Dermis blood vessel endothelial cell (primary cell): ENCODE measurements around the gene WDFY3. TPM values are rescaled to one million over a fixed set of nuclear protein-coding genes. Genes with fewer than 3 reads are reported as not detected.

Experiments used
- DNase-seq: peaks from one replicate; pipeline ENCODE4 v3.0.0; 2010
- total RNA-seq: library from RNA; depleted of rRNA; stranded (reverse); fragments of >200 nt; gene quantifications from 2 replicates; pipeline ENCODE4 v1.2.3, GENCODE V29; 2014

Gene WDFY3
- 103 and 145 TPM in 2 replicates for total RNA-seq

DNA sequence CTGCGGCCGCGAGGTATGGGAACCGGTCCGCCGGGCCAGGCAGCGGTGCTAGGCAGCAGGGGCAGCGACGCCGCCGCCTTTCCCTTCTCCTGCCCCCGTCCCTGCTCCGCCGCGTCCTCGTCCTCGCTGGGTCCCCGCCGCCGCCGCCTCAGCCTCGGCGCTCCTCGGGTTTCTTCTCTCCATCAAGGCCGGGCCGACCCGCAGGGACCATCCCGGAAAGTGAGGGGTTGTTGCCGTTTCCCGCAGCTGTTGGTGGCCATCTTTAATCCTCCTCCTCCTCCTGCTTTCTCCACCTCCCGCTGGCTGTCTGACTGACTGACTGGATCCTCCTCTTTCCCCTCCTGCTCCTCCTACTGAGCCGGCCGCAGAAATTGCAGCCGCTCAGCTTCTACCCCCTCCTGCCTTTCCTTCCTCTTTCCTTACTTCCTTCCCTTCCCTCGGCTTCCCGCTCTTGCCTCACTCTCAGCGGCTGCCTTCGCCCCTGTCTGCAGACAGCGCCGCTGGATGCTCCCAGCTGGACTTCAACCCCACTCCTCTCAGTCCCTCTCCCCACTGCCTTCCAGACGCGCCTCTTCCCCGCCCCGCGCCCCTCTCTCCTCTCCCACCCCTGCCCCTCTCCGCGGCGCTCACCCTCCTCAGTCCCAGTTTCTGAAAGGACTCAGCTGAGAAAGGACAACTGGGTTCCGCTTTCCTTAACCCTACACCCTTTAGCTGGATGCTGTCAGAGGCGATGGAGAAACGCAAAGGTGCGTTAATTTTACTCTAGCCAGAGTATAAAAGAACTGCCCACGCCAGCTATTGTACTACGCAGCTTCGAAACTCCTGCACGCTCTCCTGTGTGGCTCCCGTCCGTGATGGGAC lies at the start of gene WDFY3:
WDFY3 (minus strand) TSS at position 309 of the 861 bp plus-strand sequence. CDS start 106,099 bp downstream, outside the sequence.
- DNase-seq: peak; percentile 87

GRCh38 chr4:85005865-85006377 lies 39.4 kb upstream of the WDFY3 start:
- peak; percentile 13 for DNase-seq

- no peak for DNase-seq
Measured at GRCh38 chr4:85000343-85000742, 33.9 kb upstream of the WDFY3 start.

GRCh38 chr4:84995386-84995785 lies 28.9 kb upstream of the WDFY3 start:
- no peak for DNase-seq

GRCh38 chr4:84994280-84994679 lies 27.8 kb upstream of the WDFY3 start:
- DNase-seq: no peak

GRCh38 chr4:84985952-84986351 lies 19.5 kb upstream of the WDFY3 start:
- no peak for DNase-seq

DNA sequence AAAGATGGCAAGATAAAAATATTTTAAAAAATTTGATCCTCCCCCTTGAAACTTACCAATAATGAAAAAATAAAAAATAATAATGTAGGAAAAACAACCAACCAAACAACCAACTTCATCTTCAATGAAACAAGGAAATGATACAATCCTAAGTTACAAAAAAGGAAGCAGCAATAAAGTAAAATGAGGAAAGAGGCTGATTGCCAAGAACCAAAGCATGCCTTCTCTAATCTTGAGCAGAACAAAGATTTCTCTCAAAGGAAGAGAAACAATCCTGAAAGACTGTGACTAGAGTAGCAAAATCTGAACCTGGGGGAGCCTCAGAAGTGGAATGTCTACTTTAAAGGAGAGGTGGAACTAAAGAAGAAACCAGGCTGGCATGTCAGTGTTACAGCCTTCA lies 10.9 kb upstream of the WDFY3 start:
- DNase-seq: peak; percentile 19

GRCh38 chr4:84973856-84974255 lies 7.4 kb upstream of the WDFY3 start:
- DNase-seq: no peak

DNA sequence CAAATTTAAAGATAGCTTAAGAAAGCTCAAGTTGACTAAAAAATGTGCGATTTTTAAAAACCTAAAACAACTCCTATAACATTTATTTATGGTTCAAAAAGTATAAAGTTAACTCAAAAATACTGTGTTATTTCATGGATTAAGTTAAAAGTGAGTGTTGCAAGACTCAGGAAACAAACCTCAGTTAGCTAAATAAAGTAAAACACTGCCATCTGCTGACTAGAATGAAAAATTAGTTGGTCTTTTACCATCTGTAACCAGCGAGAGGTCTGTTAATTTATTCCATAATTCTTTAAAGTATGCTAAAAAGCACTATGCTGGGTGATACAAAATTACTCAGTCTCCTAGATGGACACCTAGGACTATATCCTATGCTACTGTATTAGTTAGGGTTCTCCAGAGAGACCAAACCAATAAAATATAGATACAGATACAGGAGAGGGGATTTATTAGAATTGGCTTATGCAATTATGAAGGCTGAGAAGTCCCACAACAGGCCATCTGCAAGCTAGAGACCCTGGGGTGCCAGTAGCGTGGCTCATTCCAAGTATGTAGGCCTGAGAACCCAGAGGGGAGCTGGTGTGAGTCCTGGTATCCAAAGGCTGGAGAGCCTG lies 4.9 kb upstream of the WDFY3 start:
- DNase-seq: peak; percentile 73

DNA sequence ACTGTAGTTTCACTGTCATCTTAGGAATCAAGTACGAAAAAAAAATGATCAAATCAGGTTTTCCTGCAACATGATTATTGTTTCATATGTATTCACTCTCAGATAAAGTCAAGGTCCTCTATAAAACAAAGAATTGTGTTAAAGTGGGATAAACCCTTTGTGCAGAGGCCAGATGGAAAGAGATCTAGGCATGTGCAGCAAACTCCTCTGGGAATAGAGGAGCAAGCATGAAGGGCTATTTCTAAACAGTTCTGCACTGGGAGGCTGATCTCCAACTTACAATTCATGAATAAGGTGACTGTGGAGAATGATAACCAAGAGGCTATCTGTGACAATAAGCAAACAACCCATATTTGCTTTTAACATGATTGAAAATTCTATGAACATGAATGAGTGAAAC lies 2.4 kb upstream of the WDFY3 start:
- DNase-seq: no peak

GRCh38 chr4:84967243-84967690 lies 777 bp upstream of the WDFY3 start:
- peak; percentile 39 for DNase-seq

DNA sequence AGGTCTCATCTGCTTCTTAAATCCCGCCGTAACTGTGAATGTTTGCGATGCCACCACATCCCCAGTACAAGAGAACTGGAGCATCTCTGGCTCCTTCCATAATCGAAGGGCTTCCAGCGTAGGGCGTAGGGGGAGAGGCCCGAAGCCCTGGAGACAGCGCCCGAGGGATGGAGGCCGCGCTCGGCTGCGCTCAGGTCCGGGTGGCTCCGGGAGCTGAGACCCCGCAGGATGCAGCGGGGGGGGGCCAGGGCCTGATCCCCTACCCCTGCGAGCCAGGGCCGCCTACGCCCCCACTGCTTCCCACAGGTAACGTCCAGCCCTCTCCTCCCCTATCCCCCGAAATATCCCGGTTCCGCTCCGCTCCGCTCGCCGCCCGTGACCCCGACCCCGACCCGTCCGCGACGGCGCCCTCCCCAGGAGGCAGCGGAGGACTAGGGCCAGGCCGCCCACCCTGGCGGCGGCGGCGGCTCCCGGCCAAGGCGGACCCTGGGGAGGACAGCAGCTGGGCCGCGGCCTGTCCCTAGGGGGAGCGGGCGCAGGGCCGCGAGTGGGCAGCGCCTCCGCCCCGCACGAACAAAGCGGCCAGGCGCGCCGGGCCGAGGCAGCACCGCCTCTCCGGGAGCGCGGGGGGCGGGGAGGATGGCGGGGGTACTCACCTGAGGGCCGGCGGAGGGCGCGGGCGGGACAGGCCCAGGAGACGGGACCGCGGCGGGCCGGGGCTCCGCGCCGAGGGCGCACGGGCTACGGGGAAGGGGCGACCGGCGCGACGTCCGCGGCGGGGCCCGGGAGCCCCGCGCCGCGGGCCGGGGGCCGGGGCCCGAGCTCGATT lies 723 bp downstream of the WDFY3 start:
- DNase-seq: peak; percentile 63

DNA sequence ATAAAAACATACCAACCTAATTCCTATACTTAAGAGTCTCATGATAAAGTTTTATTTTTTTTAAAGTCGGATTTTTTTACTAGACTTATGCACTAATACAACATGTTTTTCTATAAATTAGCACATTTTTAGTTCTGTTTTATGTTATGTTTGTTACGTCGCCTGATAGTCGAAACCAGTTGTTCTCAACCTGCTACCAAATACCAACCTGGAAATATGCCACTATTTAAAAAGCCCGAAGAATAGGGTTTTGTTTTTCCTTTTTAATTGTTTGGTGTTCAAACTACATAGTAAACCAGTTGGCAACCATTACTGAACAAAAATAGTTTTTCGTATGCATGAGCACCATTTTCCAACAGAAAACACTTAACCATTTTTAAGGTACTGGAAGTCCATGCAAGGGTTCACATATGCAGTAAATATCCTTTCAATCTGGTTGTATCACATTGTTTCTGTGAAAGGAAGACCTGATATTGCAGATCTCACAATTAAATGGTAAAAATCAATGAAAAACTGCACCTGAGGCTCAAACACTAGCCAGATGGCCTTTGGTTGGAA lies 1.4 kb downstream of the WDFY3 start:
- DNase-seq: no peak

- DNase-seq: no peak
Measured at GRCh38 chr4:84962102-84962501, 4.4 kb downstream of the WDFY3 start.

DNA sequence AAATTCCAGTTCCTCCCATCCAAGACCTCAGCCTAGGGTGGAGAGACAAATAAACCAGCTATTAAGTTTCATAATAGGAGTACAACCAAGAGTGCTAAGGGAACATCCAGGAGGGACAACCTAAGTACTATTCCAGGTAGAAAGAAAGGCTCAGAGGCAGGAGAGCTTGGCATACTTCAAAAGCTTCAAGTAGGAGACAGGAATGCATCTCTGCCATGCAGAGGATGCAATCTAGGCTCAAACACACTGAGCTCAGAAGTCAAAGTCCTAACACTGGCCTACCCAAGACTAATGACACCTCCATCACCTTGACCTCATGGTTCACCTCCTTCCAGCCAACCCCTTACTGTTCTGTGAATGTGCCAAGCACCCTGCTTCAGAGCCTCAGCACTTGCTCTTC lies 8.1 kb downstream of the WDFY3 start:
- DNase-seq: no peak

GRCh38 chr4:84957514-84958420 lies 8.7 kb downstream of the WDFY3 start:
- DNase-seq: no peak

DNA sequence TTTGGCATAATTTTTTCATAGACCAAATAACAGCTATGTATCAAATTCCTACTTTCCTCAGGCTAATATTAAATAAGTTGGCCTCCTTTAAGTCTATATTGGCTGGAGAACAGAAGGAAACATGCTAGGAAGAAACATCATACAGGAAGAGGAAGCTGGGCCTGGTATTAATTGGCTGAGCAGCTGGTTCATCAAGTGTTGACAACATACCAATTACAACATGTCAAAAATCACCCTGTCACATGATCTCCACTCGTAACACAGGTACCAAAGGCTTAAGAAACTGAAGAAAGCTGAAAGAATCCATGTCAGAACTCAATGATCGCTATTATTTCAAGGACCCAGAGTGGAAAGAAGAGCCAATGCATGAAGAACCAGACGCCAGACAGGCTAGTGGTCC lies 10.5 kb downstream of the WDFY3 start:
- peak; percentile 32 for DNase-seq

GRCh38 chr4:84954982-84955567 lies 11.4 kb downstream of the WDFY3 start:
- DNase-seq: no peak

- no peak for DNase-seq
Measured at GRCh38 chr4:84952776-84953175, 13.7 kb downstream of the WDFY3 start.

- DNase-seq: peak; percentile 46
Measured at GRCh38 chr4:84952004-84952403, 14.5 kb downstream of the WDFY3 start.

DNA sequence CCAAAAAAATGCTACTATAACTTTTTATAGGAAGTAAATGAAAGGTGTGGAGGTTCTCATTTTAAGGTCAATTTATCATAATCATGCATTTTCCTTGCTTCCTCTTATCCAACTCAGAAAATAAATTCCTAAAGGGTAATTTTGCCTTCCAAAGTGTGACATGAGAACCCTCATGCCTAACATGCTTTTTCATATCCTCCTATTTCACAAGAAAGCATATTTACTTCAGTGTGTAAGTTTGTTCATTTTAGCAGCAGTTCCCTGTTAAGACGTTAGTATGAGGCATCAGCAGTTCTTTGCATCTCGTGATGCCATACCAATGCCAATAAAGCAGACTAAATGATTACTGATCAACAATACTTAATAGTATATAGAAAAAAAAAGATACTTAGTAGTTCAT lies 18.4 kb downstream of the WDFY3 start:
- DNase-seq: no peak
